Astrocyte of the spinal cord (primary cell): ENCODE data around the gene GPR6.

Source experiments
- DNase-seq: peaks from one replicate; pipeline ENCODE4 v3.0.0; 2011; ENCODE audit warnings: low read depth, low spot score
- H3K4me3 ChIP-seq: 2 replicates; pipeline ENCODE4 v1.5.1; 2011; ENCODE audit warnings: low read depth, mild to moderate bottlenecking, low read length, moderate library complexity
- CTCF ChIP-seq: IDR thresholded peaks from 2 replicates; pipeline ENCODE4 v1.5.1; 2012; ENCODE audit warnings: low read depth, mild to moderate bottlenecking, low read length, inconsistent platforms
- in situ Hi-C: cut with HindIII; loops from 2 replicates; pipeline ENCODE4 v1.10.0; 2017; ENCODE audit warnings: low sequenced_read_pairs

The GPR6 gene

GRCh38 chr6:109991201-109992101 lies 13.3 kb downstream of the GPR6 start:
- no peak for TF ChIP-seq CTCF
- no peak for DNase-seq
- H3K4me3 ChIP-seq, result no peak overlapping the region
- in situ Hi-C loops, result no loop called here

- H3K4me3 ChIP-seq, result no peak overlapping the region
- TF ChIP-seq CTCF, result no peak
- no peak for DNase-seq
- in situ Hi-C loops, result no loop called here
Measured at GRCh38 chr6:109998159-109998785, 20.2 kb downstream of the GPR6 start.

GRCh38 chr6:109999740-110000139 lies 21.6 kb downstream of the GPR6 start:
- in situ Hi-C loops, result no loop called here
- no peak overlapping the region for H3K4me3 ChIP-seq
- no peak for DNase-seq
- TF ChIP-seq CTCF, result no peak

- in situ Hi-C loops, result no loop called here
- DNase-seq, result no peak
- TF ChIP-seq CTCF, result no peak
- H3K4me3 ChIP-seq, result no peak overlapping the region
Measured at GRCh38 chr6:110002676-110003075, 24.6 kb downstream of the GPR6 start.

GRCh38 chr6:110013386-110013785 lies 35.3 kb downstream of the GPR6 start:
- no peak for TF ChIP-seq CTCF
- in situ Hi-C loops, result no loop called here
- DNase-seq, result no peak

GRCh38 chr6:110015206-110015605 lies 37.1 kb downstream of the GPR6 start:
- in situ Hi-C loops, result no loop called here
- no peak for TF ChIP-seq CTCF
- no peak overlapping the region for H3K4me3 ChIP-seq
- DNase-seq, result no peak

More at GRCh38 chr6:110013386-110013785, 35.3 kb downstream of the GPR6 start:
- H3K4me3 ChIP-seq, result no peak overlapping the region
